Measurements from ENCODE around the gene CERS5. TPM values are rescaled to one million over a fixed set of nuclear protein-coding genes. Genes with fewer than 3 reads are reported as not detected.

CERS5 gene
- polyA plus RNA-seq, 3 donors, result 30.6 to 44.4 (median 38.7) TPM

DNA sequence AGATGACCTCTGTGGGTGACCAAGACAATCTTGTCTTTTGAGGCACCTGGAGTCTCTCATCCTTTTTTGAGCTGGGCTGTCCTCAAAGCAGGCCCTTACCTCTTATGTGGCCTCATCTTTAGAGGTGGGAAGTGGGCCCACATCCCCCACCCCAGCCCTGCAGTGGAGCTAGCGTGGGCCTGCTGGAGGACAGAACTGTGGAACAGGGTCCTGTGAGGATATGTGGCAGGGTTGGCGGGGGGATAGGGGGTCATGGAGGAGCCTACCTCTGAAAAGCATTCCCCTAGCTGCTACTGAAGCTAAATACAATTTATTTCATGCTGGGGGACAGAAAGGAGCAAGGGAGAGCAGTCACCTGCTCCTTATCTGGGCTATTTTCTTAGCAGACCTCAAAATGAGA, 63.8 kb downstream of the CERS5 start:
- H3K9me3 Mint-ChIP-seq, result peaks cover 0 to 2% (median 0%) of the 10 kb centered on the region in 7 donors
- intact Hi-C loops (cut with micrococcal nuclease), result no loop called here
- no peak overlapping the region for H3K9ac ChIP-seq (ENCODE audit: insufficient read depth, low read length, poor library complexity, severe bottlenecking)
- H3K4me1 ChIP-seq (ENCODE audit: control insufficient read depth in 1 of 2, insufficient read depth in 2 of 2, low read length in 2 of 2), result no peaks in the 10 kb centered on the region
- DNase-seq, result no peak
- H3K27ac Mint-ChIP-seq, result peak overlapping the region in 1 of 7 donors; percentile 6
- H3K9me3 ChIP-seq (replicated peaks in 1 of 2; ENCODE audit: control insufficient read depth in 1 of 2, insufficient read depth in 1 of 2, low read length in 2 of 2), result no peaks in the 10 kb centered on the region
- no peak overlapping the region for H3K4me3 Mint-ChIP-seq
- peaks cover 29 to 34% of the 10 kb centered on the region in 2 donors for H3K36me3 Mint-ChIP-seq
- no peak overlapping the region for H3K27ac ChIP-seq (ENCODE audit: low read depth in 1 of 2, low read length in 2 of 2)
- H3K36me3 ChIP-seq (replicated peaks in 1 of 2; ENCODE audit: control insufficient read depth in 1 of 2, insufficient read depth in 2 of 2, low read length in 2 of 2), result peaks cover 21 to 33% of the 10 kb centered on the region in 2 donors
- no peaks in the 10 kb centered on the region for H3K4me1 Mint-ChIP-seq
- no peaks in the 10 kb centered on the region for H3K79me2 ChIP-seq (ENCODE audit: insufficient read depth, low read length)
- no peak overlapping the region for H3K4me3 ChIP-seq (replicated peaks in 1 of 3; ENCODE audit: low read depth in 2 of 3, low read length in 3 of 3)
- no peaks in the 10 kb centered on the region for H3K27me3 ChIP-seq (ENCODE audit: control insufficient read depth in 2 of 2, insufficient read depth in 2 of 2, low read length in 2 of 2)
- no peak overlapping the region for H3K4me2 ChIP-seq (replicated peaks; ENCODE audit: extremely low read depth, low read length, poor library complexity, severe bottlenecking)
- no CpG with 5 or more reads among the region's 2 CpGs for WGBS (ENCODE audit: insufficient coverage)
- H3K27me3 Mint-ChIP-seq (ENCODE audit: low read depth in 3 of 3), result peaks cover 2 to 5% (median 5%) of the 10 kb centered on the region in 3 donors
- no peak overlapping the region for H2AFZ ChIP-seq (ENCODE audit: insufficient read depth, low read depth, low read length, poor library complexity, severe bottlenecking)
- H4K20me1 ChIP-seq (ENCODE audit: insufficient read depth, low read length), result no peaks in the 10 kb centered on the region
- TF ChIP-seq, protein P1, sequence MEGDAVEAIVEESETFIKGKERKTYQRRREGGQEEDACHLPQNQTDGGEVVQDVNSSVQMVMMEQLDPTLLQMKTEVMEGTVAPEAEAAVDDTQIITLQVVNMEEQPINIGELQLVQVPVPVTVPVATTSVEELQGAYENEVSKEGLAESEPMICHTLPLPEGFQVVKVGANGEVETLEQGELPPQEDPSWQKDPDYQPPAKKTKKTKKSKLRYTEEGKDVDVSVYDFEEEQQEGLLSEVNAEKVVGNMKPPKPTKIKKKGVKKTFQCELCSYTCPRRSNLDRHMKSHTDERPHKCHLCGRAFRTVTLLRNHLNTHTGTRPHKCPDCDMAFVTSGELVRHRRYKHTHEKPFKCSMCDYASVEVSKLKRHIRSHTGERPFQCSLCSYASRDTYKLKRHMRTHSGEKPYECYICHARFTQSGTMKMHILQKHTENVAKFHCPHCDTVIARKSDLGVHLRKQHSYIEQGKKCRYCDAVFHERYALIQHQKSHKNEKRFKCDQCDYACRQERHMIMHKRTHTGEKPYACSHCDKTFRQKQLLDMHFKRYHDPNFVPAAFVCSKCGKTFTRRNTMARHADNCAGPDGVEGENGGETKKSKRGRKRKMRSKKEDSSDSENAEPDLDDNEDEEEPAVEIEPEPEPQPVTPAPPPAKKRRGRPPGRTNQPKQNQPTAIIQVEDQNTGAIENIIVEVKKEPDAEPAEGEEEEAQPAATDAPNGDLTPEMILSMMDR (IDR thresholded peaks at IDR 0.05), result no peak

DNA sequence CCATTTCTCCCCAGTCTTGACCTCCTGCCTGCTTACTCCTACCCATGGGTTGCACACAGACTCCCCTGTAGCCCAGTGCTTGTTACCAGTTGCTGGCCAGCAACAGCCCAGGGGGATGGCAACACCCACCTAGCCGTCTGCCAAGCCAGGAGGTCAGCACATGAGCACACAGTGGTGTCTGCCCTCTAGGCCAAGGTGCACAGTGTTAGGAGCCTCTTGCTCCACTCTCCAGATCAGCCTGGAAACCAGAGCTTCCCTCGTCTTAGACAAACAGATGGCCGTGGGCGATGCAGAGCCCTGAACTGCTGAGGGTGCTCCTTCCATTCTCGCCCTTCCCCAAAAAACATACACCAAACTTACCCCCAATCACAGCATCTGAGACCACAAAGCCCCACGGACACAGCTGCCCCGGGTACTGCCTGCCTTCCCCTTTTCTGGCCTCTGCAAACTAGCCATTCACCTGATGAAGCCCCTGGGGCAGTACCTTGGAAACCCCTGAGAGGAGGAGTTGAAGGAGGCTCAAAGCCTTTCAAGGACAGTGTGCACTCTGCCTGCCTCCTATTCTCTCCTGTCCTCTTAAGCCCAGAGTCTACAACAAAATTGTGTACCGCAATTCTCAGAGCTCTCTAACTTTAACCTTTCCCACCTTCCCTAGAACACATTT, 64.4 kb downstream of the CERS5 start:
- no peak overlapping the region for H3K4me3 Mint-ChIP-seq
- H3K4me1 ChIP-seq (ENCODE audit: control insufficient read depth in 1 of 2, insufficient read depth in 2 of 2, low read length in 2 of 2), result no peaks in the 10 kb centered on the region
- no peak overlapping the region for H3K27ac ChIP-seq (ENCODE audit: low read depth in 1 of 2, low read length in 2 of 2)
- TF ChIP-seq, protein P1 (IDR thresholded peaks at IDR 0.05), result no peak
- no peaks in the 10 kb centered on the region for H3K79me2 ChIP-seq (ENCODE audit: insufficient read depth, low read length)
- H2AFZ ChIP-seq (ENCODE audit: insufficient read depth, low read depth, low read length, poor library complexity, severe bottlenecking), result no peak overlapping the region
- peaks cover 2 to 5% (median 5%) of the 10 kb centered on the region in 3 donors for H3K27me3 Mint-ChIP-seq (ENCODE audit: low read depth in 3 of 3)
- peaks cover 27 to 39% of the 10 kb centered on the region in 2 donors for H3K36me3 ChIP-seq (replicated peaks in 1 of 2; ENCODE audit: control insufficient read depth in 1 of 2, insufficient read depth in 2 of 2, low read length in 2 of 2)
- intact Hi-C loops (cut with micrococcal nuclease), result no loop called here
- no peak for DNase-seq
- peaks cover 35 to 40% of the 10 kb centered on the region in 2 donors for H3K36me3 Mint-ChIP-seq
- WGBS (ENCODE audit: insufficient coverage), result 88% methylated on average over 6 of the region's 8 CpGs
- H3K27me3 ChIP-seq (ENCODE audit: control insufficient read depth in 2 of 2, insufficient read depth in 2 of 2, low read length in 2 of 2), result no peaks in the 10 kb centered on the region
- no peaks in the 10 kb centered on the region for H3K9me3 ChIP-seq (replicated peaks in 1 of 2; ENCODE audit: control insufficient read depth in 1 of 2, insufficient read depth in 1 of 2, low read length in 2 of 2)
- H3K27ac Mint-ChIP-seq, result peak overlapping the region in 1 of 7 donors; percentile 6
- H3K4me1 Mint-ChIP-seq, result no peaks in the 10 kb centered on the region
- H3K4me2 ChIP-seq (replicated peaks; ENCODE audit: extremely low read depth, low read length, poor library complexity, severe bottlenecking), result no peak overlapping the region
- H3K9ac ChIP-seq (ENCODE audit: insufficient read depth, low read length, poor library complexity, severe bottlenecking), result no peak overlapping the region
- H3K4me3 ChIP-seq (replicated peaks in 1 of 3; ENCODE audit: low read depth in 2 of 3, low read length in 3 of 3), result no peak overlapping the region
- peaks cover 0 to 2% (median 0%) of the 10 kb centered on the region in 7 donors for H3K9me3 Mint-ChIP-seq
- no peaks in the 10 kb centered on the region for H4K20me1 ChIP-seq (ENCODE audit: insufficient read depth, low read length)
